Bronchial epithelial cell (primary cell): ENCODE measurements around the gene RASL11A. TPM values are rescaled to one million over a fixed set of nuclear protein-coding genes. Genes with fewer than 3 reads are reported as not detected.
A peak's percentile ranks its signal among the peaks of the same experiment; 100 is the strongest.

Experiments used
- DNase-seq: peaks from one replicate; pipeline ENCODE4 v3.0.0-alpha.2; 2010; ENCODE audit warnings: low read depth
- FAIRE-seq: peaks from 2 replicates; lab custom pipeline; 2011; peaks lifted over from hg19 to GRCh38; lab: Jason Lieb, UNC
- H3K27me3 ChIP-seq: 2 replicates; pipeline ENCODE4 v1.5.1; 2011; ENCODE audit warnings: low read length; ENCODE audit not compliant: control insufficient read depth, insufficient read depth
- H3K36me3 ChIP-seq: 2 replicates; pipeline ENCODE4 v1.5.1; 2011; ENCODE audit warnings: low read length; ENCODE audit not compliant: control insufficient read depth, insufficient read depth
- H3K4me3 ChIP-seq: 2 replicates; pipeline ENCODE4 v1.5.1; 2011; ENCODE audit warnings: mild to moderate bottlenecking, low read depth, low read length, control low read depth
- total RNA-seq: library from RNA; depleted of rRNA; stranded (reverse); fragments of >200 nt; gene quantifications from 2 replicates; pipeline ENCODE4 v1.2.1, GENCODE V29; 2014
- TF ChIP-seq, protein P1 (sequence below): IDR thresholded peaks from 2 replicates; pipeline ENCODE4 v1.5.1; 2011; ENCODE audit warnings: mild to moderate bottlenecking, moderate library complexity, low read length, control low read depth, inconsistent platforms; ENCODE audit not compliant: insufficient read depth, severe bottlenecking

Gene RASL11A
- total RNA-seq, 1 donor from 2014 or later, result 1.1 TPM

- no peak overlapping the region for H3K4me3 ChIP-seq
- no peaks in the 10 kb centered on the region for H3K36me3 ChIP-seq
- DNase-seq (peak; percentile 59), FAIRE-seq (no peak)
- no peaks in the 10 kb centered on the region for H3K27me3 ChIP-seq
- TF ChIP-seq, protein P1, sequence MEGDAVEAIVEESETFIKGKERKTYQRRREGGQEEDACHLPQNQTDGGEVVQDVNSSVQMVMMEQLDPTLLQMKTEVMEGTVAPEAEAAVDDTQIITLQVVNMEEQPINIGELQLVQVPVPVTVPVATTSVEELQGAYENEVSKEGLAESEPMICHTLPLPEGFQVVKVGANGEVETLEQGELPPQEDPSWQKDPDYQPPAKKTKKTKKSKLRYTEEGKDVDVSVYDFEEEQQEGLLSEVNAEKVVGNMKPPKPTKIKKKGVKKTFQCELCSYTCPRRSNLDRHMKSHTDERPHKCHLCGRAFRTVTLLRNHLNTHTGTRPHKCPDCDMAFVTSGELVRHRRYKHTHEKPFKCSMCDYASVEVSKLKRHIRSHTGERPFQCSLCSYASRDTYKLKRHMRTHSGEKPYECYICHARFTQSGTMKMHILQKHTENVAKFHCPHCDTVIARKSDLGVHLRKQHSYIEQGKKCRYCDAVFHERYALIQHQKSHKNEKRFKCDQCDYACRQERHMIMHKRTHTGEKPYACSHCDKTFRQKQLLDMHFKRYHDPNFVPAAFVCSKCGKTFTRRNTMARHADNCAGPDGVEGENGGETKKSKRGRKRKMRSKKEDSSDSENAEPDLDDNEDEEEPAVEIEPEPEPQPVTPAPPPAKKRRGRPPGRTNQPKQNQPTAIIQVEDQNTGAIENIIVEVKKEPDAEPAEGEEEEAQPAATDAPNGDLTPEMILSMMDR, result no peak
These were observed 39.5 kb downstream of the RASL11A start for GRCh38 chr13:27309967-27310598.

- H3K27me3 ChIP-seq, result no peaks in the 10 kb centered on the region
- TF ChIP-seq, protein P1, result no peak
- H3K4me3 ChIP-seq, result no peak overlapping the region
- H3K36me3 ChIP-seq, result no peaks in the 10 kb centered on the region
- DNase-seq (no peak), FAIRE-seq (no peak)
These were observed 40.3 kb downstream of the RASL11A start for GRCh38 chr13:27310946-27311345.

GRCh38 chr13:27311518-27312210, 41.0 kb downstream of the RASL11A start:
- TF ChIP-seq, protein P1, result no peak
- no peaks in the 10 kb centered on the region for H3K36me3 ChIP-seq
- H3K4me3 ChIP-seq, result no peak overlapping the region
- FAIRE-seq, result no peak
- H3K27me3 ChIP-seq, result no peaks in the 10 kb centered on the region
- no peak for DNase-seq

DNA sequence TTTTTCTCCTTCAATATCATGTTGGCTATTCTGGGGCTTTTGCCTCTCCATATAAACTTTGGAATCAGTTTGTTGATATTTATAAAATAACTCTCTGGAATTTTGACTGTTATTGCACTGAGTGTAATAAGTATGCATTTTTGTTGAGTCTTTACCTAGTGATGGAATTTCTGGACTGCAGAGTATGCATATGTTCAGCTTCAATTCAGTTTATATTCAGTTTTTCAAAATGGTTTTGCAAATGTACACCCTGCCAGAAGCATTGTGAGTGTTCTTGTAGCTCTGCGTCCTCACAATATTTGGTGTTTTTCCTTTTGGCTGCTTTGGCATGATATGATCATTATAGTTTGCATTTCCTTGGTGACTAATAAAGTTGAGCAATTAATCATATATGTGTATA, 43.1 kb downstream of the RASL11A start:
- no peak for FAIRE-seq

DNA sequence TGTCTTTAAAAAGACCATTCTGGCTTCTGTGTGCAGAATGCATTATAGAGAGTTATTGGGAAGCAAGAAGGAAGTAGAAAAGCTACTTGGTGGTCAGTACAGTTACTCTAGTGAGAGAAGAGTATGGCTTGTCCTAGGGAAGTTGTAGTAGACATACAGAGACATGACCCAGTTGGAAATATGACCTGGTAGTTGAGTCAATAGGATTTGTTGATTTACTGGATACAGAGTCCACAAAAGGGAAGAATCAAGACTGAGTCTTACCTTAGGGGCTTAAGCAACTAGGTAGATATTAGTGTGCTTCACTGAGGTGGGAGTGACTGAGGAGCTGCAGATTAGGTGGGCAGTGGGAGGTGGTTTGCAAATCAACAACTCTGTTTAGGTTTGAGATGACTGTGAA, 48.8 kb downstream of the RASL11A start:
- TF ChIP-seq, protein P1, result no peak

More for the DNA sequence above, 43.1 kb downstream of the RASL11A start:
- Histone ChIP-seq H3K36me3 (no peaks in the 10 kb centered on the region), H3K4me3 (no peak overlapping the region), H3K27me3 (no peaks in the 10 kb centered on the region)
- DNase-seq, result no peak
- TF ChIP-seq, protein P1, result no peak

More for the DNA sequence above, 48.8 kb downstream of the RASL11A start:
- no peak for DNase-seq
- no peaks in the 10 kb centered on the region for H3K27me3 ChIP-seq
- no peaks in the 10 kb centered on the region for H3K36me3 ChIP-seq
- no peak overlapping the region for H3K4me3 ChIP-seq
- FAIRE-seq, result no peak
